Measurements from ENCODE around the gene WASF2.

The WASF2 gene

GRCh38 chr1:27364696-27365371, 125.1 kb downstream of the WASF2 start:
- TF ChIP-seq FOXP2 (optimal IDR thresholded peaks at IDR 0.05; ENCODE audit: control extremely low read depth, extremely low read length, insufficient read depth) = no peak
- no peak for TF ChIP-seq EZH2 (IDR thresholded peaks at IDR 0.05)
- no peak for TF ChIP-seq POLR2AphosphoS5 (IDR thresholded peaks at IDR 0.05; ENCODE audit: borderline replicate concordance, low read depth, low read length)
- H3K9me3 ChIP-seq (ENCODE audit: low read depth, low read length) = no peaks in the 10 kb centered on the region
- H3K27ac ChIP-seq = peak overlapping the region; percentile 73
- peak overlapping the region; percentile 97 for H3K4me3 ChIP-seq
- H3K36me3 ChIP-seq (ENCODE audit: insufficient read depth, low read length) = no peaks in the 10 kb centered on the region
- no peak overlapping the region for H3K9ac ChIP-seq (ENCODE audit: insufficient read length)
- no peak for DNase-seq (ENCODE audit: low read depth, low spot score)

- no peak overlapping the region for H3K4me3 ChIP-seq
- H3K36me3 ChIP-seq (ENCODE audit: insufficient read depth, low read length) = no peaks in the 10 kb centered on the region
- no peak for DNase-seq (ENCODE audit: low read depth, low spot score)
- H3K9me3 ChIP-seq (ENCODE audit: low read depth, low read length) = no peaks in the 10 kb centered on the region
- no peak for TF ChIP-seq FOXP2 (optimal IDR thresholded peaks at IDR 0.05; ENCODE audit: control extremely low read depth, extremely low read length, insufficient read depth)
- TF ChIP-seq EZH2 (IDR thresholded peaks at IDR 0.05) = no peak
- no peak overlapping the region for H3K9ac ChIP-seq (ENCODE audit: insufficient read length)
- H3K27ac ChIP-seq = no peak overlapping the region
These were observed 125.9 kb downstream of the WASF2 start for GRCh38 chr1:27363766-27364695.

GRCh38 chr1:27361553-27361952, 128.4 kb downstream of the WASF2 start:
- TF ChIP-seq FOXP2 (optimal IDR thresholded peaks at IDR 0.05; ENCODE audit: control extremely low read depth, extremely low read length, insufficient read depth) (no peak), EZH2 (IDR thresholded peaks at IDR 0.05) (no peak), POLR2AphosphoS5 (IDR thresholded peaks at IDR 0.05; ENCODE audit: borderline replicate concordance, low read depth, low read length) (no peak)
- no peak overlapping the region for H3K9ac ChIP-seq (ENCODE audit: insufficient read length)
- no peak overlapping the region for H3K27ac ChIP-seq
- no peaks in the 10 kb centered on the region for H3K36me3 ChIP-seq (ENCODE audit: insufficient read depth, low read length)
- no peak for DNase-seq (ENCODE audit: low read depth, low spot score)
- H3K4me3 ChIP-seq = no peak overlapping the region
- H3K9me3 ChIP-seq (ENCODE audit: low read depth, low read length) = no peaks in the 10 kb centered on the region

- Histone ChIP-seq H3K4me3 (no peak overlapping the region), H3K9ac (ENCODE audit: insufficient read length) (no peak overlapping the region), H3K9me3 (ENCODE audit: low read depth, low read length) (no peaks in the 10 kb centered on the region), H3K27ac (no peak overlapping the region), H3K36me3 (ENCODE audit: insufficient read depth, low read length) (no peaks in the 10 kb centered on the region)
- TF ChIP-seq FOXP2 (optimal IDR thresholded peaks at IDR 0.05; ENCODE audit: control extremely low read depth, extremely low read length, insufficient read depth) (no peak), EZH2 (IDR thresholded peaks at IDR 0.05) (no peak), POLR2AphosphoS5 (IDR thresholded peaks at IDR 0.05; ENCODE audit: borderline replicate concordance, low read depth, low read length) (no peak)
- DNase-seq (ENCODE audit: low read depth, low spot score) = no peak
These were observed 128.9 kb downstream of the WASF2 start for GRCh38 chr1:27361044-27361402.

- Histone ChIP-seq H3K4me3 (no peak overlapping the region), H3K9me3 (ENCODE audit: low read depth, low read length) (no peaks in the 10 kb centered on the region), H3K27ac (no peak overlapping the region), H3K36me3 (ENCODE audit: insufficient read depth, low read length) (no peaks in the 10 kb centered on the region), H3K9ac (ENCODE audit: insufficient read length) (no peak overlapping the region)
- no peak for TF ChIP-seq EZH2 (IDR thresholded peaks at IDR 0.05)
- TF ChIP-seq FOXP2 (optimal IDR thresholded peaks at IDR 0.05; ENCODE audit: control extremely low read depth, extremely low read length, insufficient read depth) = no peak
- no peak for TF ChIP-seq POLR2AphosphoS5 (IDR thresholded peaks at IDR 0.05; ENCODE audit: borderline replicate concordance, low read depth, low read length)
- DNase-seq (ENCODE audit: low read depth, low spot score) = no peak
These were observed 129.6 kb downstream of the WASF2 start for GRCh38 chr1:27360159-27361043.

- Histone ChIP-seq H3K9ac (ENCODE audit: insufficient read length) (no peak overlapping the region), H3K4me3 (no peak overlapping the region)
These were observed 130.2 kb downstream of the WASF2 start for GRCh38 chr1:27359822-27360158.

GRCh38 chr1:27358928-27359313, 131.0 kb downstream of the WASF2 start:
- Histone ChIP-seq H3K27ac (no peak overlapping the region), H3K4me3 (no peak overlapping the region), H3K9me3 (ENCODE audit: low read depth, low read length) (no peaks in the 10 kb centered on the region), H3K36me3 (ENCODE audit: insufficient read depth, low read length) (no peaks in the 10 kb centered on the region), H3K9ac (ENCODE audit: insufficient read length) (no peak overlapping the region)
- no peak for DNase-seq (ENCODE audit: low read depth, low spot score)
- TF ChIP-seq FOXP2 (optimal IDR thresholded peaks at IDR 0.05; ENCODE audit: control extremely low read depth, extremely low read length, insufficient read depth) (no peak), POLR2AphosphoS5 (IDR thresholded peaks at IDR 0.05; ENCODE audit: borderline replicate concordance, low read depth, low read length) (no peak), EZH2 (IDR thresholded peaks at IDR 0.05) (no peak)

More at GRCh38 chr1:27359822-27360158, 130.2 kb downstream of the WASF2 start:
- TF ChIP-seq EZH2 (IDR thresholded peaks at IDR 0.05) = no peak
- TF ChIP-seq POLR2AphosphoS5 (IDR thresholded peaks at IDR 0.05; ENCODE audit: borderline replicate concordance, low read depth, low read length) = no peak
- TF ChIP-seq FOXP2 (optimal IDR thresholded peaks at IDR 0.05; ENCODE audit: control extremely low read depth, extremely low read length, insufficient read depth) = no peak
- Histone ChIP-seq H3K9me3 (ENCODE audit: low read depth, low read length) (no peaks in the 10 kb centered on the region), H3K27ac (no peak overlapping the region), H3K36me3 (ENCODE audit: insufficient read depth, low read length) (no peaks in the 10 kb centered on the region)
- DNase-seq (ENCODE audit: low read depth, low spot score) = no peak

Data from SK-N-MC (cell line).